ENCODE results near the gene PODXL2.

GRCh38 chr3:127612966-127613365, 16.0 kb upstream of the PODXL2 start:
- TF ChIP-seq CTCF (IDR thresholded peaks at IDR 0.05) (no peak), POLR2A (IDR thresholded peaks at IDR 0.05) (no peak)

All from adrenal gland (tissue), 5 donors.